HepG2 (cell line): ENCODE results near the gene UBE2D4.

Source experiments
- FOXJ3 ChIP-seq: sonication (generic); formaldehyde crosslinking; IDR thresholded peaks from 2 replicates; pipeline ENCODE4 v1.4.0; 2020; ENCODE audit warnings: missing genetic modification reagents, mild to moderate bottlenecking, borderline replicate concordance
- JUND ChIP-seq: sonication (generic); formaldehyde crosslinking; IDR thresholded peaks from 2 replicates; pipeline ENCODE4 v1.8.0; 2022; ENCODE audit warnings: mild to moderate bottlenecking, missing genetic modification reagents
- KDM5B ChIP-seq: sonication (generic); formaldehyde crosslinking; IDR thresholded peaks from 2 replicates; pipeline ENCODE4 v1.4.0; 2020; ENCODE audit warnings: missing genetic modification reagents, mild to moderate bottlenecking, borderline replicate concordance
- NFYB ChIP-seq: sonication (generic); formaldehyde crosslinking; IDR thresholded peaks from 2 replicates; pipeline ENCODE4 v1.4.0; 2020; ENCODE audit warnings: missing genetic modification reagents
- SMC3 ChIP-seq: IDR thresholded peaks from 2 replicates; pipeline ENCODE4 v1.6.1; 2011; ENCODE audit warnings: low read length, improper control_type of control experiment
- ZNF747 ChIP-seq: sonication (generic); formaldehyde crosslinking; IDR thresholded peaks from 2 replicates; pipeline ENCODE4 v1.8.1; 2023; ENCODE audit warnings: missing genetic modification reagents, mild to moderate bottlenecking, borderline replicate concordance
- TF ChIP-seq, protein P1 (sequence below): sonication (generic); formaldehyde crosslinking; IDR thresholded peaks from 2 replicates; pipeline ENCODE4 v1.4.0; 2020; ENCODE audit warnings: missing genetic modification reagents, borderline replicate concordance
- TF ChIP-seq, protein P2 (sequence below): IDR thresholded peaks from 2 replicates; pipeline ENCODE4 v1.6.1; 2012; ENCODE audit warnings: inconsistent platforms

DNA sequence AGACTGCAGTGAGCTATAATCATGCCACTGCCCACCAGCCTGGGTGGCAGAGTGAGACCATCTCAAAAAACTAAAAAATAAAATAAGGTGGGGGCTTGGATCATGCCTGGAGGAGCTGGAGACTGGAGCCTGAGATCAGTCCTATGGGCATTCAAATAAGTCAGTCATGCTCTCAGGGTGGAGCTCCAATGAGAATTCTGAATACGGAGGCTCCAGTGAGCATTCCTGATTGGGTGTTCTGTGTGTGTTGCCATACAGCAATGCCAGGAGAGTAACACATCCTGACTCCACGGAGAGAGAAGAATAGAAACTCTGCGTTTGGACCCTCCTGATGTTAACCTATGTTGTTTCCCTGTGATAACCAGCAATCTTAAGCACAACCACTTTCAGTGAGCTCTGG is 16.0 kb downstream of the UBE2D4 start:
- TF ChIP-seq NFYB = no peak
- TF ChIP-seq, protein P1, sequence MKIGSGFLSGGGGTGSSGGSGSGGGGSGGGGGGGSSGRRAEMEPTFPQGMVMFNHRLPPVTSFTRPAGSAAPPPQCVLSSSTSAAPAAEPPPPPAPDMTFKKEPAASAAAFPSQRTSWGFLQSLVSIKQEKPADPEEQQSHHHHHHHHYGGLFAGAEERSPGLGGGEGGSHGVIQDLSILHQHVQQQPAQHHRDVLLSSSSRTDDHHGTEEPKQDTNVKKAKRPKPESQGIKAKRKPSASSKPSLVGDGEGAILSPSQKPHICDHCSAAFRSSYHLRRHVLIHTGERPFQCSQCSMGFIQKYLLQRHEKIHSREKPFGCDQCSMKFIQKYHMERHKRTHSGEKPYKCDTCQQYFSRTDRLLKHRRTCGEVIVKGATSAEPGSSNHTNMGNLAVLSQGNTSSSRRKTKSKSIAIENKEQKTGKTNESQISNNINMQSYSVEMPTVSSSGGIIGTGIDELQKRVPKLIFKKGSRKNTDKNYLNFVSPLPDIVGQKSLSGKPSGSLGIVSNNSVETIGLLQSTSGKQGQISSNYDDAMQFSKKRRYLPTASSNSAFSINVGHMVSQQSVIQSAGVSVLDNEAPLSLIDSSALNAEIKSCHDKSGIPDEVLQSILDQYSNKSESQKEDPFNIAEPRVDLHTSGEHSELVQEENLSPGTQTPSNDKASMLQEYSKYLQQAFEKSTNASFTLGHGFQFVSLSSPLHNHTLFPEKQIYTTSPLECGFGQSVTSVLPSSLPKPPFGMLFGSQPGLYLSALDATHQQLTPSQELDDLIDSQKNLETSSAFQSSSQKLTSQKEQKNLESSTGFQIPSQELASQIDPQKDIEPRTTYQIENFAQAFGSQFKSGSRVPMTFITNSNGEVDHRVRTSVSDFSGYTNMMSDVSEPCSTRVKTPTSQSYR (CRISPR knock-in tag) = no peak
- no peak for TF ChIP-seq SMC3
- TF ChIP-seq, protein P2, sequence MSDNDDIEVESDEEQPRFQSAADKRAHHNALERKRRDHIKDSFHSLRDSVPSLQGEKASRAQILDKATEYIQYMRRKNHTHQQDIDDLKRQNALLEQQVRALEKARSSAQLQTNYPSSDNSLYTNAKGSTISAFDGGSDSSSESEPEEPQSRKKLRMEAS = no peak
- no peak for TF ChIP-seq JUND (CRISPR knock-in tag)
- no peak for TF ChIP-seq FOXJ3 (CRISPR knock-in tag)
- TF ChIP-seq ZNF747 (CRISPR knock-in tag) = no peak
- TF ChIP-seq KDM5B (CRISPR knock-in tag) = no peak
